ENCODE data around the gene DENND5A. TPM values are rescaled to one million over a fixed set of nuclear protein-coding genes. Genes with fewer than 3 reads are reported as not detected.

DENND5A gene
- total RNA-seq, 4 donors from 2014 or later = 110 to 134 (median 118) TPM

- no peak for DNase-seq (ENCODE audit: low spot score in 2 of 2)
- Histone ChIP-seq H3K9me3 (no peaks in the 10 kb centered on the region), H3K27me3 (no peaks in the 10 kb centered on the region), H3K27ac (no peak overlapping the region), H3K4me3 (no peak overlapping the region), H3K36me3 (peaks cover 0 to 8% (median 0%) of the 10 kb centered on the region in 3 donors), H3K4me1 (no peaks in the 10 kb centered on the region)
- 72 to 86% methylated on average over 2 of the region's 2 CpGs for WGBS, 2 donors
- TF ChIP-seq POLR2A (IDR thresholded peaks at IDR 0.05) (no peak), CTCF (IDR thresholded peaks at IDR 0.05) (no peak), EP300 (IDR thresholded peaks at IDR 0.05) (no peak)
These were observed 141.4 kb downstream of the DENND5A start for GRCh38 chr11:9123595-9124304.

- TF ChIP-seq POLR2A (IDR thresholded peaks at IDR 0.05) = no peak
- TF ChIP-seq EP300 (IDR thresholded peaks at IDR 0.05) = no peak
- TF ChIP-seq CTCF (IDR thresholded peaks at IDR 0.05) = no peak
- Histone ChIP-seq H3K27me3 (no peaks in the 10 kb centered on the region), H3K4me1 (no peaks in the 10 kb centered on the region), H3K9me3 (no peaks in the 10 kb centered on the region), H3K27ac (no peak overlapping the region), H3K4me3 (no peak overlapping the region), H3K36me3 (peaks cover 0 to 8% (median 0%) of the 10 kb centered on the region in 3 donors)
- no peak for DNase-seq (ENCODE audit: low spot score in 2 of 2)
- 95 to 98% methylated on average over 2 of the region's 2 CpGs for whole genome bisulfite sequencing, 2 donors
These were observed 143.7 kb downstream of the DENND5A start for GRCh38 chr11:9121469-9121796.

GRCh38 chr11:9120664-9121468 lies 144.3 kb downstream of the DENND5A start:
- Histone ChIP-seq H3K27ac (no peak overlapping the region), H3K27me3 (no peaks in the 10 kb centered on the region), H3K9me3 (no peaks in the 10 kb centered on the region), H3K4me1 (no peaks in the 10 kb centered on the region), H3K36me3 (peaks cover 0 to 8% (median 0%) of the 10 kb centered on the region in 3 donors), H3K4me3 (no peak overlapping the region)
- DNase-seq (ENCODE audit: low spot score in 2 of 2) = no peak
- 63 to 68% methylated on average over 9 of the region's 9 CpGs for WGBS, 2 donors
- no peak for TF ChIP-seq CTCF (IDR thresholded peaks at IDR 0.05)
- no peak for TF ChIP-seq EP300 (IDR thresholded peaks at IDR 0.05)
- TF ChIP-seq POLR2A (IDR thresholded peaks at IDR 0.05) = no peak

GRCh38 chr11:9118277-9118676 lies 146.9 kb downstream of the DENND5A start:
- TF ChIP-seq POLR2A (IDR thresholded peaks at IDR 0.05) (no peak), EP300 (IDR thresholded peaks at IDR 0.05) (no peak), CTCF (IDR thresholded peaks at IDR 0.05) (no peak)
- peaks cover 0 to 14% (median 0%) of the 10 kb centered on the region in 3 donors for H3K36me3 ChIP-seq
- H3K27me3 ChIP-seq = no peaks in the 10 kb centered on the region
- peaks cover 0 to 2% (median 0%) of the 10 kb centered on the region in 4 donors for H3K9me3 ChIP-seq
- WGBS, 2 donors = 92 to 97% methylated on average over 2 of the region's 2 CpGs
- no peaks in the 10 kb centered on the region for H3K4me1 ChIP-seq
- no peak for DNase-seq (ENCODE audit: low spot score in 2 of 2)
- H3K27ac ChIP-seq = no peak overlapping the region
- H3K4me3 ChIP-seq = no peak overlapping the region

GRCh38 chr11:9112075-9112474 lies 153.1 kb downstream of the DENND5A start:
- peaks cover 0 to 18% (median 0%) of the 10 kb centered on the region in 4 donors for H3K9me3 ChIP-seq
- H3K27ac ChIP-seq = no peak overlapping the region
- peaks cover 0 to 24% (median 0%) of the 10 kb centered on the region in 3 donors for H3K36me3 ChIP-seq
- no peaks in the 10 kb centered on the region for H3K27me3 ChIP-seq
- DNase-seq (ENCODE audit: low spot score in 2 of 2) = no peak
- no peak overlapping the region for H3K4me3 ChIP-seq
- 99% methylated on average over 2 of the region's 2 CpGs for WGBS, 2 donors
- TF ChIP-seq POLR2A (IDR thresholded peaks at IDR 0.05) = no peak
- TF ChIP-seq CTCF (IDR thresholded peaks at IDR 0.05) = no peak
- TF ChIP-seq EP300 (IDR thresholded peaks at IDR 0.05) = no peak
- H3K4me1 ChIP-seq = no peaks in the 10 kb centered on the region
